Measurements from ENCODE around the gene CDH6.

Gene CDH6

GRCh38 chr5:31377274-31377946, 183.9 kb downstream of the CDH6 start:
- DNase-seq (ENCODE audit: low spot score), result no peak

- DNase-seq (ENCODE audit: low spot score), result no peak
Measured at GRCh38 chr5:31378136-31378535, 184.7 kb downstream of the CDH6 start.
